NOMO-1 (cell line): ENCODE measurements around the gene FOXD2.

ENCODE experiments used
- DNase-seq, 2 experiments: peaks; one replicate each; lab custom pipeline; 2025; ENCODE audit not compliant: unreplicated experiment in 2 of 2; lab: John Stamatoyannopoulos, UW

The FOXD2 gene

DNA sequence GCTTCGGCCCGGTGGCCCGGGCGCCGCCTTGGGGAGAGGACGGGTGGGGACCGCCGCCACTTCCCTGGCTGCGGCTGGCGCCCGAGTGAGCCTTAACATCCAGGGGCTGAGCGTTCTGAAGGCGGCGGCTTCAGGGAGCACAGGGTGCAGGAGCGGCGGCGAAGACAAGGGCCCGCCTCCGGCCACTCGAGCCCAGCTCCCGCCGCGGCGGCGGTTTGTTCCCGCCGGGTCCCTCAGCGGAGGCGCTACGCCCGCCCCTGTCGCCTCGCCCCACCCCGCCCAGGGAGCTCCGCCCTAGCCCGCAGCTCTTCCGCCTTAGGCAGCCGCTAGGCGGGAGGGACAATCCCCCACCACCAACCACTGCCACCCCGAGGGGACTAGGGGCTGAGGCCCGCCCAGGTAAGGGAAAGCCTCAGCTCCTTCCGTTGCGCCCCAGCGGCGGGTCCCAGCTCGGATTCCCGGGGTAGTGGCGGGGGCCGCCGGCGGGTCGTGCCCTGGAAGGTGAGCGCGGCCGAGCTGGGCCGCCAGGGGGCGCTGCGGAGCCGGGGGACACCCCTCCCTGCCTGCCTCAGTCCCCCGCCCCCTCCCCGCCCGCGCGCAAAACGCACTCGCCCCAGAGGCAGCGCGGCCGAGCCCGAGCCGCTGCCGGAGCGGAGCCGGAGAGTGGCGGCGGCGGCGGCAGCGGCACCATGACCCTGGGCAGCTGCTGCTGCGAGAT lies at the start of gene FOXD2:
Gene FOXD2 (plus strand): TSS at position 598 of the 718 bp plus-strand sequence. CDS start 92 bp downstream, at position 690.
- DNase-seq: peak; percentile 73 to 91

DNA sequence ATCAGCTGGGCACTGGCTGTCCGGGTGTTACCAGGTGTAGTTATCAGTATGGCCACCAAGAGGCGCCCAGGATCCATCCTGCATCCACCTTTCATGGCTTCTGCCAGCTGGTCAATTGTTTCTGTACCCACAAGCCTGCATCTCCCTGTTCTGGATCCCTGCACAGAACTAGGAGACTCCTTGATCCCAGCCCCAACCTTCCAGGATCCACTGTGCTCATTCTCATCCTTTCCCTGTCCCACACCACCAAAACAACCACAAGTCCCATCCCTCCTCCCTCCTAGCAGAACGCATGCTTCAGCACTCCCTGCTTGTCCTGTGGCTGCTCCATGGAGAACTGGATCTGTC lies 49.0 kb upstream of the FOXD2 start:
- DNase-seq: peak; percentile 11 to 26

DNA sequence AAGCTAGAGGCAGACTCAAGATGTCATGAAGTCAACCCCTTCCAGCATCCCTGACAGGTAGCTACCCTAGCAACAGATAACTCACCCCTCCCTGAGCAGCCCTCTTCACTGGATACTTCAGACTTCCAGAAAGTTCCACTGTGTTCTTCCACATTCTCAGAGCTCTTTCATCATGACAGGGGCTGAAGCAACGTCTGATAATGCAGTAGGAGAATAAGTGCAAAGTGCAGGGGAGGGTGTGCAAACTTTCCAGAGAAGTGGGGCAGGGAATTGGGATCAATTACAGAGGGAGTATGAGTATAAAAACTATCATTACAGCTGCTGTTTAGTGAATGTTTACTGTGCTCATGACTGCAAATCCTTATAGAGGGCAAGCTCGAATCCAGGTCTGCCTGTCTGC lies 48.1 kb upstream of the FOXD2 start:
- no peak for DNase-seq

DNA sequence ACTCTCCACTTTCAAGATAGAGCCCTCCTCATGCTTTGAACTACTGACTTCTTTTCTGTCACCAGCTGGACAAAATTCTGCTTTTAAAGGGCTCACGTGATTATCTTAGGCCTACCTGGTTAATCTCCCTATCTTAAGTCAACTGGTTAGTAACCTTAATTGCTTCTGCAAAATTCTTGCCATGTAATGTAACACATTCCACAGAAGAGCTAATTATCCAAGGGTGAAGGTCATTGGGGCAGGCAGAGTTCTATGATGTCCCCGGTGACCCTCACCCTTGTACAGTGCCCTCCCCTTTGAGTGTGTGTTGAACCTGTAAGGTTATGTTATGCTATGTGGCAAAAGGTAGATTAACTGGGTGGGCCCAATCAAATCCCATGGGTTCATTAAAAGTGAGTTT lies 47.0 kb upstream of the FOXD2 start:
- DNase-seq: no peak

DNA sequence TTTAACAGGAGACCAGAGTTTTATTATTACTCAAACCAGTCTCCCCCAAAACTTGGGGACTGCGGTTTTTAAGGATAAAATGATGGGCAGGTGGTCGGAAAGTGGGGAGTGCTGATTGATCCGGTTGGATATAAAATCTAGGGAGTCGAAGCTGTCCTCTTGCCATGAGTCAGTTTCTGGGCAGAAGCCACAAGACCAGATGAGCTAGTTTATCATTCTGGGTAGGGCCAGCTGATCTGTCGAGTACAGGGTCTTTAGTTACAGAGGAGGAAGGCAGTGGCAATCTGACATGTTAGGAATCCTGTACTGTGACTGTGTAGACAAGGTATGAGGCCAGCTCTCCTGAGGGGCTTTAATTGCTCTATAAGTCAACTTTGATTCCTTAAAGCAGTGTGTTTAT lies 44.7 kb upstream of the FOXD2 start:
- no peak for DNase-seq

DNA sequence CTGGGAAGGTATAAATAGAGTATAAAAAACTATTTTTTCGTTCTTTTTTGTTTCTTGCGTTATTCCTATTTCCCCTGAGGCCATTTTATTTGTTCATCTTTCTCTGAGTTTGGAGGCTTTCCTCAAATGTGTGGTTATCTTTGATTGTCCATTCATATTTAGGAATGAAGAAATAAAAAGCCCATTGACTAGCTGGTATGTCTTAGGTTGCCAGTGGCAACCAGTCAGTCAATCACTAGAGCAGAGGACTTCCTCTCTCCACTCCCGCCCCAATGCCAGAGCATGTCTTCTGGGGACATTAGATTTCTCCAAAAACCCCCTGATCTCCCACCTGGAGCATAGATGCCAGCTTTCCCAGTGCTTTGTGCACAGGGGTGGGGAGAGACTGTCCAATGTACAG lies 42.4 kb upstream of the FOXD2 start:
- no peak for DNase-seq

DNA sequence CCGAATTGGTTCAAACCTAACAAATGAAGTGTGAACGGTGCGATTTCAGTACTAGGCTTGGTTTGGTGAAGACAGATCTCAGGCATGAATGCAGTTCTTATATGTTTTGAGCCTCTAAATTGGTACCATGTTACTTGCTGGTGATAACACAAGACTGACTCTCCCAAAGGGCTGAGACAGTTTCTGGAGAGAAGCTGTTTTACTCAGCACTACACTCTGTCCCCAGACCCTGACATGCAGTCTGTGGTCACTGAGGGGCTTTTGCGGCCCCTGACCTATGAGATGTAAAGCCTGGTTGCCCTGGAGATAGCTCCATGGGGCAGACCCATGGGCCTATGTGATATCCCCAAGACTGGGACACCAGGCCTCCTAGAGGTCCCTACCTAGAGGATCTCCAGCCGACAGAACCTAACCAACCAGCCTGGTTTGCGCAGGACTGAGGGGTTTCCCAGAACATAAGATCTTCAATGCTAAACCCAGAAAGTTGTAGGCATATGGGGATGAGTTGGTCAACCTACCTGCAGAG lies 41.1 kb upstream of the FOXD2 start:
- DNase-seq: no peak

DNA sequence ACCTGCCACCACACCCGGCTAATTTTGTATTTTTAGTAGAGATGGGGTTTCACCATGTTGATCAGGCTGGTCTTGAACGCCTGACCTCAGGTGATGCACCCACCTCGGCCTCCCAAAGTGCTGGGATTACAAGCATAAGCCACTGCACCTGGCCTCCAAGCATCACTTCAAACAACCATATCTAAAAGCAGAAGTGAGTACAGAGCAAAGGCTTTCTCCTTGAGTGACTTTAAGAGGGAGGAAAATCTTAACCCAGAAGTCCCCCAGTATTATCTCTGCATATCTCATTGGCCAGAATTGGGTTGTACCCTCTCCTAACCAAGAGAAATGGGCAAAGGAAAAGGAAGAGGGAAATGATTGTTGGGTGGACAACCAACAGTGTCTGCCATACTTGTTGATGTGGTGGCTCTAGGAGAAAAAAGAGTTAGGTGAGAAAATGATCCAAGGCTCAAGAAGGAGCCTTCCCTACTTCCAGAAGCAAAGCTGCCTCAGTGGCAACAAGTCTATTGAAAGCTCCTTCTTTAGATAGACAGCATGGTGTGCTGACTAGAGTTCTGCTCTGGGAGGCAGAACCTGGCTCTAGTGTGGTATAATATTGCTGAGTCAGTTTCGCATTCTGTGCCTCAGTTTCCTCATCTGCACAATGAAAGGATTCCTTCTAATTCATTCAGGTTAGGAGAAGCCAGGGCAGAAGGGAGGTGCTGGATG lies 38.6 kb upstream of the FOXD2 start:
- no peak for DNase-seq

DNA sequence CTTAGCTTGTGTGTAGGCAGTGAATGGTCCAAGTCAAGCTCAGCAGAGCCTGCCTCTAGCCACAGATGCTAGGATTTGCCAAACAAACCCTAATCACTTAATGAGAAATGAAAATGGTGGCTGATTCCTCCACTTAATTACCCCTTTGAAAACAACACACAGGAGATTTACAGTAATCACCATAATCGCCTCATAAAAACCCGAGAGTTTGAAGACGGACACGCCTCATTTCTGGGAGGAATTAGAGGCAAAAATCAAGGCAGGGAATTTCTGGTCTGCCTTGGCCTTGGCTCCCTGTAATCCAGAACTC lies 38.0 kb upstream of the FOXD2 start:
- DNase-seq: no peak

DNA sequence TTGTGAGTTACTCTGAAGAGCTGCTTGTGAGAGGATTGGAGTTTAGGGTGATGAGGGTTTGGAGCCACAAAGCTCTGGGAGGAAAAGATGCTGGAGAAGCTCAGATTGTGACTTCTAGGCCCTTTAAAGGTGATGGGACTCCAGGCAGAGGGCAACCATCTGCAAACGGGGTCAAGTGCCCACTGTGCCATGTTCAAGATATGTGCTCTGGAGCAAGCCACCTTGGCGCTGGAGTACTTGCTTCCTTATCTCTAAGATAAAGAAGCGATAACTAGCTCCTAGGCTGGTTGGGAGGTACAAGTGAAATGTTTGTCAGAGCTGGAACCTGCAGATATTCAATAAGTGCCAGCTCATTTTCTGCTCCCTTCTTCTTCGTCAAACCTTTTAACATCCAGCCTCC lies 36.1 kb upstream of the FOXD2 start:
- DNase-seq: no peak

DNA sequence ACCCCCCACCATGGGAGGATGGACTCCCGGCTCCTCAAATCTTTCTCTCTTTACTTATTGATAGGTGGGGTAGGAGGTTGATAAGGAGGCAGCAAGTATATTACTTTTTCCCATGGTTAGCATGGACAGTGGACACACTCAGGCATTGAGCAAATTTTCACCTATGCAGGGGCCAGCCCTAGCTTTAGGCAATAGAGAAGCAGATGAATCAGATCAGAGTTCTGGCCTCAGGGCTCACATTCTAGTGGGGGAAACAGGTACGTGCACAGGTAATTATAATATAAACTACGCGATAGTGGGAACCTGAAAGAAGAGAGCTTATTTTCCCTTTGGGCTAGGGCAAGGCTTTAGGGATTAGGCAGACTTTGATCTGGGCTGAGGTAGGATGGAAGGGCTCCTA lies 35.3 kb upstream of the FOXD2 start:
- no peak for DNase-seq

DNA sequence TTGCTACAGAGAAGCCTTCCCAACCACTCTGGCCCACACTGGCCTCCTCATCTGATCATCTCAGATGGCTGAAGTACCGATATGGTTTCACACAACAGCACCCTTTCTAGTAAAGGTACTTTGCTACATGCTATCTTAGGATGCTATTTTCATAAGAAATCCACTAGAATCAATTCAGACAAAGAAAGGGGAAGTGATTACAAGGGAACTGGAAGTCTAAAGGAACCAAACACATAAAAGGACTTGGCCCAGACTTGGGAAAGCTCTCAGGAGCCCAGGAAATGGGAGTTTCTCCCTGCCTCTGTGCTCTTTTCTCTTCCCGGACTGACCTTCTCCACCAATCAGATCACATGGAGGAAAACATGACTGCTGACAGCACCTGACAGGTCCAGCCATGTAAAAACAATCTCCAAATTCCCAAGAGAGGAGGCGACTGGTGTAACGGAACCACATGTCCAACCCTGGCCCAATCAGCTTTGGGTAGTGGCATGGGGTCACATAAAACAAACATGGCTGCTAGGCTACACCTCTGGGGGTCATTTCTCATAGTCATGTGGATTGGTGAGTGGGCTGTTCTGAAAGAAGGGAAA lies 34.4 kb upstream of the FOXD2 start:
- no peak for DNase-seq

DNA sequence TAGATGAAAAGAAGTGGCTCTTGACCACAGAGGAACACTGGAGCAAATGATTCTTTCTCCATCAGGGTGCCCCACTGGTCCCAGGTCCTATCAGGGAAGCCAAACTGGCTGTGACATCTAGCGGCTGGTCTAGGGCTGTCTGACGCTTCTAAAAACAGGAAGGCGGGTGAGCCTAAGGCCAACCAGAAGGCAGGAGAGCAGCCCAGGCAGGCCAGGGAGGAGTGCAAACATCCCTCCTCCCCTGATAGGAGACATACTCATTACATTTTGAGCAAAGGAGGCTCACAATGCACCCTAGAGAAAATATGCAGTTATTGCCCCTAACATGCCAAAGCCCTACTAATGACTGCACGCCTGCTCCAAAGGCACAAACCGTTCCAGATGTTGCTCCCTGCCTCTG lies 32.1 kb upstream of the FOXD2 start:
- DNase-seq: no peak

DNA sequence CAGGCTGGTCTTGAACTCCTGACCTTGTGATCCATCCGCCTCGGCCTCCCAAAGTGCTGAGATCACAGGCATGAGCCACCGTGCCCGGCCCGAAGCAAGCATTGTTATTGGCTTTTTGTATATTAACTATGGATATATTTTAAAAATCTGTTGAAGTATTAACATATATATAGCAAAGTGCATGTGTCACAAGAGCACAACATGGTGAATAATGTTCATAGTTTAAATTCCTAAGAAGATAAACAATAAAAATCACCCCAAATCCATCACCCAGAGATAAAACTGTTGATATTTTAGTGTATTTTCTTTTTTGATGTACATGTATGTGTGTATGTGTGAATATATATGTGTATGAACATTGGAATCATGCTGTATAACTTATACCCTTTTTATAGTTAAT lies 30.9 kb upstream of the FOXD2 start:
- no peak for DNase-seq

DNA sequence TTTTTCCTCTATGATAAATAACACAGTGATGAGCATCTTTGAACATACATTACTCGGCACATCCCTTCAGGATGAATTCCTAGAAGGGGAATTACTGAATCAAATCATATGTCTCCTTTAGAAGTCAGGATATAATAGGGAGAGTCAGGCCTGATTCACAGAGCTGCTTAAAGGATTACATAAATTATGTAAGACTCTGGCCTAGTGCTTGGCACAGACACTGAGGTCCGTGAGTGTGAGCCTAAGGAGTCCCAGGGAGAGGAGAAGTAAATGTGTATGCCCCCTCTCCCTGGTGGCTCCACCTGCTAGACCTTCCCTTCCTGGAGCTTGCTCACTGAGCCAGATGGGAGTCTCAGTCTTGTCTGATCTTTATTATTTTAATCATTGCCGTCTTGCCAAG lies 30.4 kb upstream of the FOXD2 start:
- DNase-seq: no peak

DNA sequence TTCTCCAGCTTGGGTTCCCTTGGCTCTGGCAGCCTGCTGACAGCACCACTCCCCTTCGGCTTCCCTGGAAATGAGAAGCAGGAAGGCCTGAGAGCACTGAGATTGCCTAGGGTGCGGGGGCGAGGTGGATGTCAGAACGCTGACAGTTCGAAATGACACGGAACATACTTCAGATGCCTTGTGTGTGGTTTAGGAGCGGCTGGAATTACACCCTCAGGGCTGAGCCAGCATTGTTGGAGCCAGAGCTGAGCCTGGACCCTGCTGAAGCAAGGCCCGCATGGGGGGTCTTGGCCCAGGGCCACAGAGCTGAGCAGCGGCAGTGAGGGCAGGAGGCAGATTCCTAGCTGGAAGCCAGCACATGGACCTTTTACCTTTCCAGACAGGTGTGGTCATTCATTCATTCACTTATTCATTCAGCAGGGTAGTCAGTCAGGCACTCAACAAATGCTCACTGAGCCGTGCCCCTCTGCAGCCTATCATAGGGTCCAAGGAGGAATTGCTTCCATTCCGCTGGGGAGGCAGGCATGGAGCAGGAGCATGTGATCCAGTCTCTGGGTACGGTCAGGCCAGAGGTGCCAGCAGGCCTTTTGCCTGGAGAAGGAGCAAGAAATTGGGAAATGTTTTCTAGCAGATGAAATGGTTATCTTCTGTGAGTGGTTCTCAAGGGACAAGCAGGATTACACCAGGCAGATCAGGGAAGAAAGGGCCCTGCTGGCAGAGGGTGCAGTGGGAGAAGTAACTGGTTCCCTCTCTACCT lies 28.4 kb upstream of the FOXD2 start:
- no peak for DNase-seq

DNA sequence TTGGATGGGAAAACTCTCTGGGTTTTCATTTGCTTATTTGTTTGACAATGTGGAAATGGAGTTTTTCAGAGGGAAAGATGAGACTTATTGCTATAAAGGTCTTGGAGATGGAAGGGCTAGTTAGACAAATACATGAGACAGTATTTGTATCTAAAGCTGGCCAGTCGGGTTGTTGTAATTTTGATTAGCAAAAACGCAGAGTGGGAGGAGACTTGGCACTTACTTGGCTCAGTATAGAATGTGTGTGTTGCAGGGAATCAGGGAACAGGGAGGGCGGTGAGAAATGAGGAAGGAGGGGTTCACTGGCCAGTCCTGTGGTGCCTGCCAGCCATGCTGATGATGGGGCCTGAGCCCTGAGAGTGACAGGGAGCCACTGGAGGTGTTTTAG lies 27.8 kb upstream of the FOXD2 start:
- no peak for DNase-seq

DNA sequence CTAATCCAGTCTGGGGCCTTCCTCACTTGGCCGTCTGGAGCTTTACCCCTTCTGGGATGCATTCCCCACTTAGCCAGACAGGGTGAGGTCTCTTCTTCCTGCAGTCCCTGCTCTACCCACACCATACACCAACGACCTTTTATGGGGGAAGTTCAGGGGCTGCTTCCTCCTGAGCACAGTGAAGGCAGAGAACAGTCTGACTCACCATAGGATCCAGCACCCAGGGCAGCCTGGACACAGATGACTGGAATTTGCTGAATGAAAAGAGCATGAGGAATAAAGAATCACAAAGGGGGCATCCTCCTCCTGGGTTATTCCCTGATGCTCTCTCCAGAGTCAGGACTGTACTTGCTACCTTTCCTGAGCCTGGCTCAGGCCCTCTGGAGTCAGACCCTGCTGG lies 26.4 kb upstream of the FOXD2 start:
- no peak for DNase-seq

DNA sequence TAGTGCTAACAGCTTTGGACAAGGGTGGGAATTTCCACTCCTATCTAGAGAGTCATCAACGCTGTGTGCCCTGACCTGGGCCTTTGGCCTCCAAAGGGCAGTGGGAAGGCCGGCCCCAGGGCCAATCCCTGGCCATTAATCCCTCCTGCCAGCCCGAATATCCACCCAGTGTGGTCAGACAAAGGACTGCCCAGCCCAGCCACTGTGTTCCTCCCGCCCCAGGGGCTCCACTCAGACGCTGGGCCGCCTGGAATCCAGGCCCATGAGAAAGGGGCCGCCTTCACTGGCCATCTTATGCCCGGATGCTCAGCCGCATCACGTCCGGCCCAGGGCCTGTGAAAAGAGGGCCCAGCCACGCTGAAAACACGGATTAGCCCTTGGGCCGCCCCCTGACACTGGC lies 25.4 kb upstream of the FOXD2 start:
- DNase-seq: no peak

DNA sequence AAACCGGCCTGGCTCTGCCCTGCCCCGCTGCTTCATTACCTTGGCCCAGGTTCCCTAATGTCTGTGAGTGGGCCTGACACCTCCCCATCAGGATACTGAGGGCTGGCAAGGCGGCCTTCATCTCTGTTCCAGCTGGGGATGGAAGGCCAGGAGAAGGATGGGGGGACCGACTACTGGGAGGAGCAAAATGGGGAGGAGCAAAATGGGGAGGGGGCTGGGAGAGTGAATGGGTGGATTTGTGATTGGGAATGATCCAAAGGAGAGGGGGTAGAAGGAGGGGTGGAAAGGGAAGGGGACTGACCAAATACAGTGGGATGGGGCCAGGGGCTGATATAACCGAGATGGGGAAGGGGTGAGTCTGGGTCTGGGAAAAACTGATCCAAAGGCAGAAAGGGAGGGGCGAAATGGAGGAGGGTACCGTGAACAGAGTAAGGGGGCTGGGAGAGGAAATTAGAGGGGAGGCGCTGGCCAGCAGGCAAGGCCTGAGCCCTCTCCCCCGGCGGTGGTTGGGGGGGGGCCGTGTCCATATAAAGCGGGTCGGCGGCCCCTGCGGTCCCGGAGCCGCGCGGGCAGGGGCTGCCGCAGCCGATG lies 22.0 kb upstream of the FOXD2 start, which contains the start of gene FOXE3:
Gene FOXE3 (plus strand): TSS at position 558 of the 591 bp plus-strand sequence. CDS start 31 bp downstream, at position 589.
- no peak for DNase-seq
